ENCODE results near the gene RNASEH2B.

RNASEH2B gene

DNA sequence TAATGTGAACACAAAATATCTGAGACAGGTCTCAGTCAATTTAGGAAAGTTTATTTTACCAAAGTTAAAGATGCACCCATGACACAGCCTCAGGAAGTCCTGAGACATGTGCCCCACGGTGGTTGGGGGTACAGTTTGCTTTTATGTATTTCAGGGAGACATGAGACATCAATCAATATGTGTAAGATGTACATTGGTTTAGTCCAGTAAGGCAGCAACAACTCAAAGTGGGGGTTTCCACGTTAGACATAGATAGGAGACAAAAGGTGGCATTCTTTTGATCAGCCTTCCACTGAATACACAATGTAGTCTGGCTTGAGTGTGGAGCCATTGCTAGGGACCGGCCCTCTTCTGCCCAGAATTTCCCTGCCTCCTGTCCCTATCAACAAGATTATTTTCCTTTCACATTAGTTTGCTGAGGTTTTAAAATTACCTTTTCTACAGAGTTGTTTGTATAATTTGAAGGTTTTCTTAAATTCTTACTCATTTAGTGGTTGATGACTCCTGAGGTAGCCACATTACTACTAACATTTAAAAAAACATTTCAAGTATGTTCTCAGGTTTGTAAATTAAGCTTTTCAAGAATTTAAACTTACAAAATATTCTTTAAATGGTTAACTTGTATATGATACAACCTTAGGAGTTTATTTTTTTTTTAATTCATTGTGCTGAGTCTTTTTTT, 33.2 kb downstream of the RNASEH2B start:
- no peak for DNase-seq

GRCh38 chr13:50945669-50946068, 36.1 kb downstream of the RNASEH2B start:
- DNase-seq, result no peak

DNA sequence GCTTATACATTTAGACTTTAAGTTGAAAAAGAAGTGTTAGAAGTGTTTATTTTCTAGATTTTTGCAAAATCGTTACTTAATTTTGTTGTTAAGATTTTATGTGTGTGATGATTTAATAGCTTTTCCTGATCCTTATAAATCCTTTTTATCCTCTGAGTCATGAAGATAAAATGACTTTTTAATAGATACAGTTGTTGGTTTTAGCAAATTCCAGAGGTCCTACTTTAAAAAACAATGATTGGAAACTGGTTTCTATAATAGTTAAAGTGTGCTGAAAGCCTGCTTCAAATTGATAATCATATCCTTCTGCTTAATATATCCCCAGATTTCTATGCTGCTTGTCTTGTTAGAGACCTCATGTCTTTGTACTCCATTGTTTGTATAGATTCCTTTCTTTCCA, 39.0 kb downstream of the RNASEH2B start:
- DNase-seq, result no peak

DNA sequence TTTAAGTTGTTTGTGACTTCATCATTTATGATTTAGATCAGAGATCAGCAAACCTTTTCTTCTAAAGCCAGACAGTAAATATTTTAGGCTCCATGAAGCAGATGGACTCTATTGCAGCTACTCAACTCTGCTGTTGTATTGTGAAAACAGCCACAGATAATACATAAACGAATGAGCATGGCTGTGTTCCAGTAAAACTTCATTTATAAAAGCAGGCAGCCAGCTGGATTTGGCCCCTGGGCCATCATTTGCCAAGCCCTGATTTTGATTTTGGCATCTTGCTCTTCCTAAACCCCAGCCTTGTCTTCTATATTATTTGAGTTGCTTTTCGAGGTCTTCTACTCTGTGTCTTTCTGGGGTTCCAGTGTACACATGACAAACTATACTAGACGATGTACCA, 41.3 kb downstream of the RNASEH2B start:
- no peak for DNase-seq

GRCh38 chr13:50951366-50951765, 41.8 kb downstream of the RNASEH2B start:
- no peak for DNase-seq

DNA sequence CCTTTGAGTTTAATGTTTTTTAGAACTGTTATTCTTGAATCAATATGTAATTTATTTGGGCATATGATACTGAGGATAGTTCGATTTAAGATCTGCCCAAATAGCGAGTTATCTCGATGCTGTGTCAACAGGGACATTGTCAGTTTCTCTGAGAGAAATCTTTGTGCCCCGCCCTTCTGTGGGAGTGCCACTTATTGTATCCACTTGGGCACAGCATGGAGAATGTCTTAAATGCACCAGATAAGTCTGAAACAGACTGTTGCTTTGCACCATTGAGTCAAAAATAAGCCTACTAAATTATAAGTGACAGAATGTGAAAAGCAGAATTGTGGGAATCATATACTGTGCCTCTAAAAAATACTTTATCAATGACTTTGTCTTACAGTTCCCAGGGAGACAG, 45.6 kb downstream of the RNASEH2B start:
- DNase-seq, result no peak

DNA sequence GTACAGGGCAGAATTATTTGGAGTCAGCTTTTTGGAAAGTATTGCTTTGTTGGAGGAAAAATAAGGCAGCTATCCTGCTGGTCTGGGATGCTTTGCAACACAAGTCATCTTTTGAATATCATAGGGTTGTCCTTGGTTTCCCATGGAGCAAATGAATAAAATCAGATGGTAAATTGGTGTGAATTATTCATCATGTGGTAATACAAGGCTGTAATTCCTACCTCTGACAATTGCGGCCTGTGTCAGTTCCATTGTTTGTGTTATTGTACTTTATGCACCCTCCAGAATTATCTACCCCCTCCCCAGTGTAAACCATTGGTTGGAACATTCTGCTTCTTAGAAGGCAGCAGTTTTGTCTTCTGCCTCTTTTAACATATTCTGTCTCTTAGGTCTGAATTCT, 46.2 kb downstream of the RNASEH2B start:
- no peak for DNase-seq

GRCh38 chr13:50957620-50958019, 48.0 kb downstream of the RNASEH2B start:
- DNase-seq, result no peak

GRCh38 chr13:50969691-50970090, 60.1 kb downstream of the RNASEH2B start:
- DNase-seq, result peak; percentile 63

- DNase-seq, result no peak
Measured at GRCh38 chr13:50970956-50971355, 61.4 kb downstream of the RNASEH2B start.

GRCh38 chr13:50974268-50974667, 64.7 kb downstream of the RNASEH2B start:
- DNase-seq, result no peak

GRCh38 chr13:50979187-50979586, 69.6 kb downstream of the RNASEH2B start:
- no peak for DNase-seq

DNA sequence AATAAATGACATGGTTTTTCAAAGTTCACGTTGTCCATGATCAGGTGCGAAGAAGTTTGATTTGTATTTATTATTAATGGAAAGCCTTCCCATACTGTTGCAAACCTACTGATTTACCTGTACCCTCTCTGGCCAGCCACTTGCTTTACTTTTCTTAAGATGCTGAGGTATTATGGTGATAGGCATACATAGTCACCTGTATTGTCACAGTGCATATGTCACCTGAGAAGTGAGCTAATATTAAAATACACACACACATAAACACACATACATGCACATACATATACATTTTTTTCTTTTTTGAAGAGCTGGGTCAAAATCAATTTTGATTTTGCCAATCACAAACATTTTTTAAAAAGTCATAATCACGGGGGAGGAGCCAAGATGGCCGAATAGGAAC, 72.1 kb downstream of the RNASEH2B start:
- DNase-seq, result no peak

DNA sequence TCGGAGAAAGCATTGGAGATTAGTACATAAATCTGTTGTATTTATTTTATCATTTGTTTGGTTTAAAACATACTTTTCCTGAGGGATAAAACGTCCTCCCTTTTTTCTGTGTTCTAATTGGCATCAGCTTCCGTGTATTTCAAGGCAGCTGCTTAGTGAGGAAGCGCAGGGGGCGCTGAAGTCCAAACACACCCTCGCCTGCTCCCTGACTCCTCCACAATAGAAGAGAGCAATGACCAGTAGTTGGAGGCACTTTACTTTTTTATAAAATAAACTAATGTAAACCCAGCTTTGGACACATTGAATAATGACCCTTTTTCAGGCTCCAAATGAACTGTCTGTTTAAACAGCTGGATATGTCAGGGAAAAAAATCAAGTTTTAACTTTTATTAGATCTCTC, 79.9 kb downstream of the RNASEH2B start:
- DNase-seq, result no peak

DNA sequence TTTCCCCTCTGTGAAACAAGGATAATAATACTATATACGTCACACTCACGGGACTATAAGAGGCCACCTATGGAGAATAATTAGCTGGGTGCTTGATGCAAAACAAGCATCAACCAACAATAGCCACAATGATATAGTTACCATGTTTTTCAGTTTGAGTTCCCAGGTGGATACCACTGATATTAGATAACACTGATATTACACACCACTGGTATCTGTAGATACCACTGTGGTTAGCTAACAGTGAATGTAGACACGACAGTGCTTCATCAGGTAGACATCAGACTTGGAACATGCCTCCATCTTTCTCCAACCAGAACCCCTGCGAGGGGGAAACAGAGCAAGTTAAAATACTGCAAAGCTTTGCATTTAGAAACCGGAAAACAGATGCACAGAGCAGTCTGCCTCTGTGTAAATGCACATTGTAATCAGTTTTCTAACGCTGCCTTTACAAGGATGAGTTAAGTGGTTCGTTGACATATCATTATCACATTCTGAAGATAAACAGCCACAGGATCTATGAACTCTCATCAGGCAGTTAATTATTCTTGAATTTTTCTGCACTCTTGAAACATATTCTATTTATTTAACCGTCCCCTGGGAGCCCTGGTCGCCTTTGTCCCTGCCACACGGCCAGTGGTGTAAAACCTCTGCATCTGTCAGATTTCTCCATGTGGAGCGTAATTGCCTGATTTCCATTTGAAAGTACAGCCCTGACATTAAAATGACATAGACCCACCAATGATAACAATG, 80.7 kb downstream of the RNASEH2B start:
- DNase-seq, result no peak

DNA sequence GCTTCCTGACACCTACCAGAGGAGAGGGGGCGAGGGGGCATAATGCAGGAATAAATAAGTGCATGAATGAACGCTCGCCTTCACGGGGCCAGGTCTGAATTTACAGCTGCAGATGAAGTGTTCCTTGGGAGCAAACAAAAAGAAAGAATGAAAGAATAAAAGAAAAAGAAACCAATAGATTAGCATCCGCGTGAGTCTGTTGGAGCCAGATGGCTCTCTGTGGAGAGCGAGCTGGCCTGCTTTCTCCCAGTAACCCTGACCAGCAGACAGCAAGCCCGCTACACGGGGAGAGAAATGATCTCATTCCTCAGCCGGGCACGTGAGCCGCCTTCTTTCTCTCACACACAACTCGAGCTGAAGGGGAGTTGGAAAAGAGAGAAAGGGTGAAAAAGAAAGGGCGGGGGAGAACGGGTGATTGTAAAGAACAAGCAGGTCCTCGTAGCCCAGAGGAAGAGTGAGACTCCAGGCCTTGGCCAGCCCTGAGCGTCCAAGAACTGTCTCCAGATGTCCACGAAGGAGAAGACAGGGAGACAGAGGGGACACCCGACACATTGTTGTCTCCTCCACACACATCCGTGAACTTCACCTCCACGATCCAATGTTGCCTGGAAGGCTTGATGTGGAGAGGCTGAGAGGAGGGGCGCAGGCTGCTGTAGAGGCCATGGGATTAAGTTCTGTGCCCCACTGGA, 81.4 kb downstream of the RNASEH2B start:
- no peak for DNase-seq

DNA sequence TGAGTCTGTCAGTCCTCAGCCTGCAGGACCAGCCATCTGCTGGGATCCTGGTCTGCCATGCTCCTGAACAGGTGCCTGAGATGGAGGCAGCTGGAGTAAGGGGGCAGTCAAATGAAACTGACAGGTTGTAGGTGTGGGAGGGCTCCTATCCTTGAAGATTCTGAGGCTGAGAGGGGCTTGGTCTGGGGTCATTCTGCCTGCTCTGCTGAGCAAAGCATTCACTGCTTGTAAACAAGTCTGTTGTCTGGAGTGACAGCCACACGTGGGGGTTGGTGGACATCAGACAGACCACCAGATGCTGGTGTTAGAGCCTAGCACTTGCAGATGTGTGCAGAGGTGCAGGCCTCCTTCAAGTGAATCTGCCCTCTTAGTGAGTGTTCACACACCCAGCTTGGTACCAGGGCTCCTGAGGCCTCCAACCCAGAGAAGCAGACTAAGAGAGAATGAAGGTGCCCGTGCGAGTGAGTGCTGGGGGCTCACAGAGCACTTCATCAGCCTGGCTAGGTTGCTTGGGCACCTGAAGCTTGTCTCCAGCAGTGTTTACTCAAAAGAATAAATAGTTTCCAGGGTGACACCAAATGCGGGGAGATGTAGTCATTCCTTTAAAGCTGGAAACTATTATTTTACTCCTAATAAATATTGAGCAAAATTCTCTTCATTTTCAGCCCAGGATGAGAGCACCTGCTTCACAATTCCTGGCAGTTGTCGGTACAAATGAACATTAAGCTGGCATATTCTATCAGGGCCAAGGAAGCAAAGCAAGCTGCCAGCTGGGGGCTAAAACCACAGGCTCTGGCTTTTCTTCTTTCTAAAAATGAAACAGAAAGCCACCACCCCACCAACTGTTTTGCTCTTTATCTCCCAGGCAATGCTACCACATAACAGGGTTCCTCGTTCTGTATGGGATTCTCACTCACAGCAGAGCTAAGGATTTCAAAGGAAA, 82.3 kb downstream of the RNASEH2B start:
- no peak for DNase-seq

GRCh38 chr13:50993371-50993770, 83.8 kb downstream of the RNASEH2B start:
- no peak for DNase-seq

- DNase-seq, result no peak
Measured at GRCh38 chr13:50993934-50994333, 84.3 kb downstream of the RNASEH2B start.

- no peak for DNase-seq
Measured at GRCh38 chr13:50994651-50995050, 85.1 kb downstream of the RNASEH2B start.

- no peak for DNase-seq
Measured at GRCh38 chr13:50995854-50996253, 86.3 kb downstream of the RNASEH2B start.

DNA sequence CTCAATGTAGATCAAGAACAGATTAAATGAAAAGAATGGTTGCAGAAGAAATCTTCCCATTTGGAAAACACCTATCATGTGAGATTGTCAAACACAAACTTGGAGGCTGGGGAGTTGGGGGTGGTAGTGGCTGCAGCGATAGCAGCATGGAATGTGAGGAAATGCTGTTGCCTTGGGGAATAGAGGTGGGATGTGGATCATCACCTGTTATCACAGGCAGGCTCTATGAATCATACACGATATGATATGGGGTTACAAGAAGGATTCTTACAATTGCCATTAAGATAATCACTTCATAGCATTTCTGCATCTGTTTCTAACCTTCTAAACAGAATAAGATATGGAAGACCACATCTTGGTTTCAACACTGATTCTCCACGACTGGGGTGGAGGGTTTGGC, 88.7 kb downstream of the RNASEH2B start:
- DNase-seq, result no peak

DNA sequence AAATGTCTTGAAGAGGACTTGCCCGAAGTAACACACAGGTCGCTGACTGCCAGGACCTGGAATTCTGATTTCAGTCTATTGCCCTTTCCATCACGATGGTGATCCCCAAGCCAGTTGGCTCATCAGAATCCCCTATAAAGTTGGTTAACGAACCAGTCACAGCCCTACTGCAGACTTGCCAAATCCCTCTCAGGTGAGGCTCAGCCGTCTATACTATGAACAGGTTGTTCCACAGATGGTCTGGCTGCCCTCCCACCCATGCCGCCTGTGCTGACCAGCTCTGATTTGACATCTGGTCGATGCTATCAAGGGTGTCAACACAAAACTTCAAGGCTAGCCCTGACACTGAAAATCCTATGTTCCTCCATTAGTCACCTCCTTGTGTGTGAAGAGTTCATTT, 90.0 kb downstream of the RNASEH2B start:
- no peak for DNase-seq
